ENCODE results near the gene ZC3H4. TPM values are rescaled to one million over a fixed set of nuclear protein-coding genes. Genes with fewer than 3 reads are reported as not detected.

ZC3H4 gene
- total and polyA plus RNA-seq, 2 of the 8 experiments (the other 6 are each of a cell fraction or from before 2014, with no cell fraction given) = 6.6 to 92.0 TPM

DNA sequence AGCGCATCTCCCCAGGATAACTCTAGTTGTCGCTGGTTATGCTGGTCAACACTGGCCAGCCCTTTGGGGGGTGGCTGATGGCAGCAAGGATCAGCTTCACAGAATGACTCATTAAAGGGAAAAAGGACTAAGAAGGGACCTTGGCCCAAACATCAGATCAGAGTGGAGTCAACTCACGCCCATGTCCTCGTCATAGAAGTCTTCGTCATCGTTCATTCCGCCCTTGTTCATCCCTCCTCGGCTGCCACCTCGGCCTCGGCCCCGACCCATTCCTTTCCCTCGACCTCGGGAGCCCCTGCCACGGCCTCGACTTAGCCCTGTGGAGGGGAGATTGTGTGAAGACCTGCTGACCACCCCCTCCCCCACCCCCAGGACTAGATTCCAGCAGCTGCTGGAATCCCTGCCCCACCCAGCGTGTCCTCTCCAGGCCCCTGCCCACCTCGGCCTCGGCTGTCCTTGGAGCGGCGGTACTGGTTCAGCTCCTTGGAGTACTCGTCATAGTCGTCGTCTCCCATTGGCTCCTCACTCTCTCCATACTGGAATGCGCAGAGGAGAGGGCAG lies 28.6 kb downstream of the ZC3H4 start:
- H2BK5ac ChIP-seq (ENCODE audit: low read depth, low read length) = no peak overlapping the region
- H3K4me2 ChIP-seq (ENCODE audit: insufficient read depth in 1 of 2, low read depth in 2 of 2, low read length in 2 of 2) = no peak overlapping the region
- WGBS, 2 experiments (ENCODE audit: extremely low coverage in 1 of 2, insufficient coverage in 1 of 2, insufficient read length in 1 of 2, insufficient replicate concordance in 2 of 2, low coverage in 1 of 2, low lambda C conversion rate in 2 of 2, missing lambda C conversion rate in 1 of 2) = 89% methylated on average over 17 of the region's 24 CpGs; no CpG with 5 or more reads in 1 of the 2 experiments
- no peak overlapping the region for H2BK15ac ChIP-seq (ENCODE audit: low read length)
- no peak overlapping the region for H4K5ac ChIP-seq (ENCODE audit: insufficient read length, low read depth, low read length)
- FAIRE-seq = no peak
- CTCF ChIA-PET (ENCODE audit: partially characterized antibody) = interaction anchor here (0.6 to 1.3 kb wide), 4 partner anchors 33 to 264 kb away, joined by 3 read pairs; partner anchors contain the start of gene DHX34
- no peaks in the 10 kb centered on the region; a peak in 1 of 7 replicates for H3K27me3 ChIP-seq (replicated peaks in 1 of 4; ENCODE audit: control insufficient read depth in 3 of 4, extremely low read depth in 1 of 4, insufficient read depth in 3 of 4, low read length in 3 of 4)
- peaks cover 29 to 81% (median 64%) of the 10 kb centered on the region in 4 experiments for H3K36me3 ChIP-seq (ENCODE audit: control insufficient read depth in 2 of 4, insufficient read depth in 4 of 4, low read length in 3 of 4)
- no peak for DNase-seq (ENCODE audit: low read depth in 1 of 2, low spot score in 2 of 2)
- H3K9me3 ChIP-seq (ENCODE audit: insufficient read depth in 2 of 2, low read depth in 1 of 2, low read length in 1 of 2) = no peaks in the 10 kb centered on the region
- peaks cover 10 to 12% of the 10 kb centered on the region in 2 experiments for H4K20me1 ChIP-seq (replicated peaks in 1 of 2; ENCODE audit: control insufficient read depth in 1 of 2, insufficient read depth in 2 of 2, low read length in 2 of 2)
- no peak overlapping the region for H3K4me3 ChIP-seq (ENCODE audit: extremely low read depth in 1 of 4, insufficient read depth in 2 of 4, low read depth in 3 of 4, low read length in 4 of 4)
- no peak overlapping the region for H3K27ac ChIP-seq (ENCODE audit: low read depth, low read length)
- H3K79me1 ChIP-seq (ENCODE audit: low read depth, low read length) = no peaks in the 10 kb centered on the region
- no peaks in the 10 kb centered on the region for H3K79me2 ChIP-seq (ENCODE audit: control insufficient read depth in 1 of 2, insufficient read depth in 2 of 2, low read length in 2 of 2)
- H3K9ac ChIP-seq (replicated peaks in 1 of 4; ENCODE audit: extremely low read depth in 1 of 4, low read depth in 3 of 4, low read length in 3 of 4) = no peak overlapping the region
- no peak overlapping the region for H2AK5ac ChIP-seq (ENCODE audit: low read depth, low read length)
- POLR2A ChIA-PET (ENCODE audit: partially characterized antibody) = interaction anchor here (0.7 to 6.1 kb wide), 6 partner anchors 11 to 27 kb away, joined by 3 to 27 read pairs (median 4); no protein-coding TSS in a partner anchor
- H2AFZ ChIP-seq (ENCODE audit: low read length) = no peak overlapping the region
- H3K14ac ChIP-seq (ENCODE audit: insufficient read length) = no peak overlapping the region
- H3K18ac ChIP-seq (ENCODE audit: extremely low read depth, low read length) = no peak overlapping the region
- H2BK20ac ChIP-seq (ENCODE audit: low read length) = no peak overlapping the region
- H4K91ac ChIP-seq (replicated peaks; ENCODE audit: insufficient read length, low read length) = no peak overlapping the region
- no peaks in the 10 kb centered on the region for H3K4me1 ChIP-seq (replicated peaks in 1 of 4; ENCODE audit: control insufficient read depth in 3 of 4, insufficient read depth in 4 of 4, low read length in 3 of 4)
- no peak overlapping the region for H4K8ac ChIP-seq (ENCODE audit: extremely low read depth, insufficient read depth, low read length)
- H3K4ac ChIP-seq (replicated peaks; ENCODE audit: insufficient read length, low read depth, low read length) = no peak overlapping the region
- H2BK12ac ChIP-seq (ENCODE audit: low read depth, low read length) = no peak overlapping the region
- no peak overlapping the region for H2BK120ac ChIP-seq (replicated peaks; ENCODE audit: low read depth, low read length)
- no peak overlapping the region for H3K23ac ChIP-seq (ENCODE audit: insufficient read length)
- TF ChIP-seq EGR1 (IDR thresholded peaks at IDR 0.05; ENCODE audit: borderline replicate concordance, low read depth, low read length) (no peak), ASH2L (IDR thresholded peaks at IDR 0.05; ENCODE audit: low read length) (no peak), BCL11A (IDR thresholded peaks at IDR 0.05; ENCODE audit: low read depth in 2 of 2, low read length in 2 of 2) (no peak), TAF7 (optimal IDR thresholded peaks at IDR 0.05; ENCODE audit: borderline replicate concordance, low read depth, low read length) (no peak), CHD2 (IDR thresholded peaks at IDR 0.05; ENCODE audit: low read length) (no peak), RNF2 (IDR thresholded peaks at IDR 0.05; ENCODE audit: borderline replicate concordance, low read depth, low read length, missing control alignments, poor library complexity, severe bottlenecking) (no peak), EZH2 (IDR thresholded peaks at IDR 0.05; ENCODE audit: low read depth, low read length, severe bottlenecking) (no peak), POLR2A (IDR thresholded peaks at IDR 0.05; ENCODE audit: control extremely low read depth in 1 of 2, low read depth in 2 of 2, low read length in 2 of 2) (no peak), SP2 (IDR thresholded peaks at IDR 0.05; ENCODE audit: low read length) (no peak), SP4 (IDR thresholded peaks at IDR 0.05; ENCODE audit: low read length) (no peak)
- TF ChIP-seq, protein P1, sequence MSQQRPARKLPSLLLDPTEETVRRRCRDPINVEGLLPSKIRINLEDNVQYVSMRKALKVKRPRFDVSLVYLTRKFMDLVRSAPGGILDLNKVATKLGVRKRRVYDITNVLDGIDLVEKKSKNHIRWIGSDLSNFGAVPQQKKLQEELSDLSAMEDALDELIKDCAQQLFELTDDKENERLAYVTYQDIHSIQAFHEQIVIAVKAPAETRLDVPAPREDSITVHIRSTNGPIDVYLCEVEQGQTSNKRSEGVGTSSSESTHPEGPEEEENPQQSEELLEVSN (IDR thresholded peaks at IDR 0.05) = no peak
- H3K56ac ChIP-seq (replicated peaks; ENCODE audit: insufficient read length, low read depth, low read length) = no peak overlapping the region
- no peaks in the 10 kb centered on the region for H3K23me2 ChIP-seq (ENCODE audit: low read depth, low read length)
